NCI-H345 (cell line): ENCODE results near the gene PCSK6.
"Not testable (repeated sequence)": the region's sequence is repeated elsewhere in the genome, so short reads cannot be mapped to it uniquely, and the experiment has no call there.

ENCODE experiments used
- DNase-seq: peaks from one replicate; lab custom pipeline; 2025; lab: John Stamatoyannopoulos, UW

Gene PCSK6

GRCh38 chr15:101355678-101356464 is 133.6 kb downstream of the PCSK6 start:
- no peak for DNase-seq

GRCh38 chr15:101354891-101355623 is 134.4 kb downstream of the PCSK6 start:
- no peak for DNase-seq

GRCh38 chr15:101353240-101353639 is 136.3 kb downstream of the PCSK6 start:
- DNase-seq: no peak

- no peak for DNase-seq
These were observed 137.8 kb downstream of the PCSK6 start for GRCh38 chr15:101351736-101352135.

- no peak for DNase-seq
These were observed 140.2 kb downstream of the PCSK6 start for GRCh38 chr15:101349047-101349951.

- DNase-seq: no peak
These were observed 140.9 kb downstream of the PCSK6 start for GRCh38 chr15:101348643-101349042.

GRCh38 chr15:101348015-101348414 is 141.5 kb downstream of the PCSK6 start:
- no peak for DNase-seq

- no peak for DNase-seq
These were observed 142.1 kb downstream of the PCSK6 start for GRCh38 chr15:101347454-101347853.

- DNase-seq: no peak
These were observed 142.6 kb downstream of the PCSK6 start for GRCh38 chr15:101346928-101347327.

GRCh38 chr15:101342056-101342455 is 147.5 kb downstream of the PCSK6 start:
- no peak for DNase-seq

GRCh38 chr15:101338502-101339057 is 150.9 kb downstream of the PCSK6 start:
- DNase-seq: peak; percentile 9

GRCh38 chr15:101337976-101338375 is 151.5 kb downstream of the PCSK6 start:
- no peak for DNase-seq

- DNase-seq: not testable (repeated sequence)
These were observed 155.4 kb downstream of the PCSK6 start for GRCh38 chr15:101333907-101334789.

GRCh38 chr15:101332061-101332467 is 157.4 kb downstream of the PCSK6 start:
- DNase-seq: no peak

- DNase-seq: no peak
These were observed 159.6 kb downstream of the PCSK6 start for GRCh38 chr15:101329867-101330380.

GRCh38 chr15:101329309-101329863 is 160.1 kb downstream of the PCSK6 start:
- DNase-seq: no peak

GRCh38 chr15:101328001-101328400 is 161.5 kb downstream of the PCSK6 start:
- DNase-seq: no peak

- no peak for DNase-seq
These were observed 162.3 kb downstream of the PCSK6 start for GRCh38 chr15:101327147-101327740.

GRCh38 chr15:101326462-101327146 is 162.9 kb downstream of the PCSK6 start:
- DNase-seq: no peak

- no peak for DNase-seq
These were observed 163.5 kb downstream of the PCSK6 start for GRCh38 chr15:101326026-101326315.
